Testis (tissue), 2 donors: ENCODE measurements around the gene DYNC1LI2.

ENCODE experiments used
- CTCF ChIP-seq, 3 experiments: fragments of 450-650 bp in 2 of 3; fragments of 200-600 bp in 1 of 3; sonication (generic) in 1 of 3; IDR thresholded peaks; one replicate each; pipeline ENCODE4 v1.5.1; 2016 to 2019; ENCODE audit warnings: antibody characterized with exemption in 3 of 3, mild to moderate bottlenecking in 2 of 3, moderate library complexity in 1 of 3
- POLR2A ChIP-seq: fragments of 450-650 bp; IDR thresholded peaks from one replicate; pipeline ENCODE4 v1.6.1; 2017; ENCODE audit warnings: antibody characterized with exemption, mild to moderate bottlenecking, moderate library complexity

- TF ChIP-seq CTCF (IDR thresholded peaks at IDR 0.05) (no peak), POLR2A (no peak)
Observed at GRCh38 chr16:66714654-66715307, 36.6 kb downstream of the DYNC1LI2 start.
